PC-3 (cell line): ENCODE data around the gene STXBP1.

Source experiments
- EZH2 ChIP-seq: fragments of 300-600 bp; sonication (generic); IDR thresholded peaks from one replicate; pipeline ENCODE4 v1.6.1; 2017; ENCODE audit warnings: antibody characterized with exemption, mild to moderate bottlenecking, low read length; ENCODE audit not compliant: unreplicated experiment
- TF ChIP-seq, protein P1 (sequence below): fragments of 300-600 bp; sonication (generic); conservative IDR thresholded peaks from 2 replicates; pipeline ENCODE4 v1.5.1; 2017; ENCODE audit warnings: antibody characterized with exemption, low read depth, mild to moderate bottlenecking, low read length

DNA sequence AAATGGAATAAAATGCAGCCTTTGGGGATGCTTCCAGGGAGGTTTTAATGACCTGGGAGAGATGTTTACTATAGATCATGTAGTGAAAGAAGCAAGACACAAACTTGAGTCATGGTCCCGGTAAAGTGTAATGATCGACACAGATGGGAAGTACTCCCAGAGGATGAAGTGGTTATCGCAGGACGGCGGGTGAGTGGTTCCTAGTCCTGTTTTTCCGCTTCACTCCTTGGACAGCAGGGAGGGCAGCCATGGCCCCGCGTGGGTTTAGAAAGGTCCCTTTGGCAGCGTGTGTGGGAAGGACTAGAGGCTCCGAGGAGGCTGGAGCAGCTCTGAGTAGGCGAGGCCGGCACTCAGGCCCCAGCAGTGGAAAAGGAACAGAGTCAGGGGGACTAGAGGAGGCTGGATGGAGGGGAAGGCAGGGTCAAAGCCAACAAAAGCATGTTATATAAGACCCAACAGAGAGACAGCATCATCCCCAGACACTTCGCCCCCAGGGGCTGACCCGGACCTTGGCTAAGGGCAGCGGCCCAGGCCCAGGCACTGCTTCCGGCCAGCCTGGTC, 49.2 kb upstream of the STXBP1 start:
- no peak for TF ChIP-seq EZH2
- TF ChIP-seq, protein P1, sequence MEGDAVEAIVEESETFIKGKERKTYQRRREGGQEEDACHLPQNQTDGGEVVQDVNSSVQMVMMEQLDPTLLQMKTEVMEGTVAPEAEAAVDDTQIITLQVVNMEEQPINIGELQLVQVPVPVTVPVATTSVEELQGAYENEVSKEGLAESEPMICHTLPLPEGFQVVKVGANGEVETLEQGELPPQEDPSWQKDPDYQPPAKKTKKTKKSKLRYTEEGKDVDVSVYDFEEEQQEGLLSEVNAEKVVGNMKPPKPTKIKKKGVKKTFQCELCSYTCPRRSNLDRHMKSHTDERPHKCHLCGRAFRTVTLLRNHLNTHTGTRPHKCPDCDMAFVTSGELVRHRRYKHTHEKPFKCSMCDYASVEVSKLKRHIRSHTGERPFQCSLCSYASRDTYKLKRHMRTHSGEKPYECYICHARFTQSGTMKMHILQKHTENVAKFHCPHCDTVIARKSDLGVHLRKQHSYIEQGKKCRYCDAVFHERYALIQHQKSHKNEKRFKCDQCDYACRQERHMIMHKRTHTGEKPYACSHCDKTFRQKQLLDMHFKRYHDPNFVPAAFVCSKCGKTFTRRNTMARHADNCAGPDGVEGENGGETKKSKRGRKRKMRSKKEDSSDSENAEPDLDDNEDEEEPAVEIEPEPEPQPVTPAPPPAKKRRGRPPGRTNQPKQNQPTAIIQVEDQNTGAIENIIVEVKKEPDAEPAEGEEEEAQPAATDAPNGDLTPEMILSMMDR = no peak
